ENCODE results near the gene TSPAN15. TPM values are rescaled to one million over a fixed set of nuclear protein-coding genes. Genes with fewer than 3 reads are reported as not detected.

Gene TSPAN15
- total and polyA plus RNA-seq, 2 experiments from 2014 or later = 6.6 to 10.1 TPM

- TF ChIP-seq EZH2 (IDR thresholded peaks at IDR 0.05; ENCODE audit: low read depth, unreplicated experiment) (no peak), ETS1 (IDR thresholded peaks at IDR 0.05) (no peak), JUNB (IDR thresholded peaks at IDR 0.05; ENCODE audit: unreplicated experiment) (no peak)
Measured at GRCh38 chr10:69463886-69464285, 12.6 kb downstream of the TSPAN15 start (continued).

- no peaks in the 10 kb centered on the region for H3K79me2 ChIP-seq (replicated peaks; ENCODE audit: insufficient read depth)
- H3F3A ChIP-seq (replicated peaks; ENCODE audit: low read depth) = no peaks in the 10 kb centered on the region
- peaks cover 13% of the 10 kb centered on the region for H3K4me1 ChIP-seq (ENCODE audit: insufficient read depth)
- no peaks in the 10 kb centered on the region for H4K20me1 ChIP-seq (replicated peaks; ENCODE audit: insufficient read depth)
- Mint-ChIP-seq H3K9me3 (no peaks in the 10 kb centered on the region), H3K27me3 (ENCODE audit: insufficient read depth, low read depth, poor library complexity) (peaks cover 7% of the 10 kb centered on the region), H3K4me3 (no peak overlapping the region), H3K27ac (no peak overlapping the region), H3K4me1 (peaks cover 18% of the 10 kb centered on the region), H3K36me3 (ENCODE audit: low read depth) (no peaks in the 10 kb centered on the region; the same call in 2 of the 3 replicates)
- no peaks in the 10 kb centered on the region for H3K27me3 ChIP-seq (ENCODE audit: insufficient read depth)
- ATAC-seq (no peak), DNase-seq (ENCODE audit: low spot score) (no peak)
- no peak overlapping the region for H3K4me3 ChIP-seq
- no peak overlapping the region for H2AFZ ChIP-seq
- no peak overlapping the region for H3K27ac ChIP-seq (ENCODE audit: low read depth)
- H3K36me3 ChIP-seq (ENCODE audit: insufficient read depth) = no peaks in the 10 kb centered on the region
- no peaks in the 10 kb centered on the region for H3K9me2 ChIP-seq (ENCODE audit: insufficient read depth)
- no peak overlapping the region for H3K4me2 ChIP-seq
- TF ChIP-seq EZH2phosphoT487 (IDR thresholded peaks at IDR 0.05; ENCODE audit: unreplicated experiment) = no peak
- TF ChIP-seq POLR2AphosphoS5 (IDR thresholded peaks at IDR 0.05; ENCODE audit: low read depth) = no peak
- no peak for TF ChIP-seq REST (IDR thresholded peaks at IDR 0.05; ENCODE audit: unreplicated experiment)
- TF ChIP-seq JUNB (IDR thresholded peaks at IDR 0.05; ENCODE audit: unreplicated experiment) = no peak
- TF ChIP-seq EZH2 (IDR thresholded peaks at IDR 0.05; ENCODE audit: low read depth, unreplicated experiment) = no peak
- no peak for TF ChIP-seq ZNF331 (CRISPR knock-in tag; IDR thresholded peaks at IDR 0.05; ENCODE audit: low read depth)
- no peak for TF ChIP-seq ZNF462 (CRISPR knock-in tag; IDR thresholded peaks at IDR 0.05)
- TF ChIP-seq CREB1 (CRISPR knock-in tag; IDR thresholded peaks at IDR 0.05; ENCODE audit: low read depth) = no peak
- no peak for TF ChIP-seq CTCF (conservative IDR thresholded peaks at IDR 0.05; ENCODE audit: low read depth in 2 of 2)
- no peak for TF ChIP-seq NANOG (IDR thresholded peaks at IDR 0.05; ENCODE audit: borderline replicate concordance)
- no peak for TF ChIP-seq ETS1 (IDR thresholded peaks at IDR 0.05)
Measured at GRCh38 chr10:69464401-69464800, 13.1 kb downstream of the TSPAN15 start.

Measured in GM23338 (cell line).